KOPT-K1 (cell line): ENCODE measurements around the gene TMEM209.
"Not testable (repeated sequence)": the region's sequence is repeated elsewhere in the genome, so short reads cannot be mapped to it uniquely, and the experiment has no call there.

ENCODE experiments used
- H3K27ac ChIP-seq: fragments of 200-600 bp; sonication (generic); 2 replicates; pipeline ENCODE4 v1.5.1; 2016; ENCODE audit warnings: antibody characterized with exemption, mild to moderate bottlenecking, low read depth, low read length; ENCODE audit not compliant: poor library complexity, severe bottlenecking
- H3K36me3 ChIP-seq: fragments of 200-600 bp; sonication (generic); 2 replicates; pipeline ENCODE4 v1.5.1; 2017; ENCODE audit warnings: antibody characterized with exemption, mild to moderate bottlenecking, low read length, moderate library complexity; ENCODE audit not compliant: insufficient read depth
- H3K9me3 ChIP-seq: fragments of 200-600 bp; sonication (generic); 2 replicates; pipeline ENCODE4 v1.5.1; 2017; ENCODE audit warnings: antibody characterized with exemption, low read length, mild to moderate bottlenecking; ENCODE audit not compliant: insufficient read depth, poor library complexity, severe bottlenecking

Gene TMEM209

GRCh38 chr7:130157700-130158099, 47.5 kb downstream of the TMEM209 start:
- H3K9me3 ChIP-seq, result peaks cover 1% of the 10 kb centered on the region
- H3K36me3 ChIP-seq, result peaks cover 35% of the 10 kb centered on the region
- no peak overlapping the region for H3K27ac ChIP-seq

DNA sequence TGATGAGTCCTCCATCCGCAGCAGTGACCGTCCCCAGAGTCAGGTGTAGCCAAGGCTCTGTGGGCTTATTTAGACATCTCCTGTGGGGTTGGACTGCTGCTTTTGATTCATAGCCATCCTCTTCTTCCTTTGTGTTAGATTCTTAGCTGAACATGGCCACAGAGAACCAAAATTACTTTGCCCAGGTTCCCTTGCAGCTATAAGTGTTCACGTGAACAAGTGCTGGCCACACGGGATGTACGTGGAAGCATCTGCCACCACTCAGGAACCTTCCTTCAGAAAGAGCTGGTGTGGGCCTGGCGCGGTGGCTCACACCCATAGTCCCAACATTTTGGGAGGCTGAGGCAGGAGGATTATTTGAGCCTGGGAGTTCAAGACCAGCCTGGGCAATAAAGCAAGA, 49.1 kb downstream of the TMEM209 start:
- peaks cover 20% of the 10 kb centered on the region for H3K36me3 ChIP-seq
- H3K27ac ChIP-seq, result no peak overlapping the region

DNA sequence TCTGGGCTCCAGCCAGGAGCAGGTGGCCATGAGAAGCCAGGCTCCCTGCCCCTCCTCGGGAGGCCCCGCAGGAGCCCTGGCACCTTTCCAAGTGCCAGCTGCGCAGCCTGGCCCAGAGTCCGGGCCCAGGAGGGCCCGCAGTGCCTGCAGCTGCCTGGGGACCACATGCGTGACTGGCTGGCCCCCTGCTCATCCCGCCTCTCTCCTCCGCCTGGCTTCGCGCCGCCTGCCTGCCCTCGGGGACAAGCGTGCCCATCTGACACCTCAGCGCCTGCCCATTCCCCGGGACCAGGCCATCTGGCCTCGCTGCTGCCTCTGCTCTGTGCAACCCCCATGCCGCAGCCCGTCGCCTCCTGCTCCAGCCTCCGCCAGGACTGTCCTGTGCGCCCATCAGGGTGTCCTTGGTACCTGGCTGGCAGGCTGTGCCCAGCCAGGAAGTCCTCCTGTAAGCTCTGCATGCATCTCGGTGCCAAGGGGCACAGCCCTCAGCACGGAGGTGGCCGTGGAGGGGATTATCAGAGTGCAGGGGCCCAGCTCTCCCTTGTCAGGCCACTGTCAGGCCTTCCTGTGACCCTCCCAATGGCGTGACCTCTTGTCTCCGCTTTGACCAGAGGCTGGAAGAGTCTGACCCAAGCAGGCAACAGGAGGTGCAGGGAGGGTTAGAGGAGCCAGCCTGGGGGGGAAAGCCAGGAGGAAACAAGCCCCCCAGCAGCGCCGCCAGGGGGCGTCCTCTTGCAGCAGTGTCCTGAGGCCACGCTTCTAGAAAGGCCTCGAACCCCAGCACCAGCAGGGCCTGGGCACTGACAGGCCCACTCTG, 50.5 kb downstream of the TMEM209 start:
- Histone ChIP-seq H3K36me3 (peaks cover 5% of the 10 kb centered on the region), H3K9me3 (peaks cover 12% of the 10 kb centered on the region), H3K27ac (no peak overlapping the region)

More for the DNA sequence above, 49.1 kb downstream of the TMEM209 start:
- H3K9me3 ChIP-seq, result peaks cover 12% of the 10 kb centered on the region

GRCh38 chr7:130154131-130154500, 51.1 kb downstream of the TMEM209 start:
- H3K27ac ChIP-seq, result no peak overlapping the region
- no peaks in the 10 kb centered on the region for H3K36me3 ChIP-seq
- H3K9me3 ChIP-seq, result peaks cover 12% of the 10 kb centered on the region

GRCh38 chr7:130153211-130153908, 51.8 kb downstream of the TMEM209 start:
- no peak overlapping the region for H3K27ac ChIP-seq

GRCh38 chr7:130152493-130153210, 52.6 kb downstream of the TMEM209 start:
- Histone ChIP-seq H3K27ac (no peak overlapping the region), H3K9me3 (peaks cover 12% of the 10 kb centered on the region)

More at GRCh38 chr7:130153211-130153908, 51.8 kb downstream of the TMEM209 start:
- Histone ChIP-seq H3K9me3 (peaks cover 12% of the 10 kb centered on the region), H3K36me3 (no peaks in the 10 kb centered on the region)

DNA sequence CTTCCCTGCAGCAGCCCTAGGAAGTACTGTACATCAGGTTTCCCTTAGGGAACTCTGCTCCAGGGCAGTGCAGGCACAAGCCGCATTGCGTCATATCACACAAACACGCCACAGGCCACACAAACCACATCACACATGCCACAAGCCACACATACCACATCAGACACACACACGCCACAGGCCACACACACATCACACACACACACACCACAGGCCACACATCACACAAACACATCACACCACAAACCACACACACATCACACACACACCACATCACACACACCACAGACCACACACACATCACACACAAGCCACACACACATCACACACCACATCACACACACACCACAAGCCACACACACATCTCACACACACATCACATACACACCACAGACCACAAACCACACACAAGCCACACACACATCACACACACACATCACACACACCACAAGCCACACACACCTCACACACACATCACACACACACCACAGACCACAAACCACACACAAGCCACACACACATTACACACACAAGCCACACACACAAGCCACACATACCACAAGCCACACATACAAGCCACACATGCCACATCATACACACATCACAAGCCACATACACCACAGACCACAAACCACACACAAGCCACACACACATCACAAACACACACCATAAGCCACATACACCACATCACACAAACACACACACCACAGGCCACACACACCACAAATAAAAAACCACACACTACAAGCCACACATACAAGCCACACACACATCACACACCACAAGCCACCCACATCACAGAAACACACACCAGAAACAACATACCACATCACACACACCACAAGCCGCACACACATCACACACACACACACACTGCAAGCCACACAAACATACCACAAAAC, 53.4 kb downstream of the TMEM209 start:
- H3K36me3 ChIP-seq, result no peaks in the 10 kb centered on the region
- no peak overlapping the region for H3K27ac ChIP-seq
- peaks cover 12% of the 10 kb centered on the region for H3K9me3 ChIP-seq

More at GRCh38 chr7:130152493-130153210, 52.6 kb downstream of the TMEM209 start:
- no peaks in the 10 kb centered on the region for H3K36me3 ChIP-seq

GRCh38 chr7:130150587-130150986, 54.6 kb downstream of the TMEM209 start:
- H3K27ac ChIP-seq, result no peak overlapping the region
- peaks cover 12% of the 10 kb centered on the region for H3K9me3 ChIP-seq
- H3K36me3 ChIP-seq, result no peaks in the 10 kb centered on the region

DNA sequence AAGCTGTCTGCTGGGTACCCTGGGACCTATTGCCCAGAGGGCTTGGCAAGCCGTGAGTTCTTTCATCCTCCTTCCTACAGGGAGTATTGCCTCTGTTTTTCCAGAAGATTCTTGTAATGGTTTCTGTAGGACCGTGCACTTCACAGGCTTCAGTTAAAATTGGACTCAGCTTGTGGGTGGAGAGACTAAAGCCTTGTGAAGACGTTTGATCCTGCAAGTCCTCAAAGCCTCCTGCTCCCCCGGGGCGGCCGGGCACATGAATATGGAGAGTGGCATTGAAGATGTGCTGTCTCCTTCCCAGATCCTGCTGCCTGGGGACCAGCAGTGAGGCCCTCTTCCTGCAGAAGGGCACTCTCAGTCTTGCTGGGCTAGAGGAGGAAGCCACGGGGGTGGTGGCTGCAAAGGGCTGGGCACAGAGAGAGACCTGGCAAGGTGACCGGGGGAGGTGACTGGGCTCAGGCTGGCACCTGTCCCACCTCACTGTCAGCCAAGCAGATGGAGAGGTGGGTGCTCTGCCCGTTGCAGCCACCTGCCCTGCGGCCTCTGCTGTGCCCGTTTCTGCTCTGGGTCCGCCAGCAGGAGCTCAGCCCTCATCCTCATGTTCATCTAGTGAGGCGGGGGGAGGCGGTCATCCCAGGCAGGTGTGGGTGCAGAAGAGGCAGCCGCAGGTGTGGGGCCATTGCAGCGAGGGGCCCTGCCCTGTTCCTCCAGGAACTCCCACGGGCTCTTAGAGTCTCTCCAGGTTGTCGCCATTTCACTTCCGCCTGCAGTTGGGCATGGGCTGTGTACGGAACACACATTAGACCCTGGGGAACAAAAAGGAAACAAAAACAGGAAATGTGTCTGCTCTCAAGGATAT, 55.7 kb downstream of the TMEM209 start:
- peaks cover 12% of the 10 kb centered on the region for H3K9me3 ChIP-seq
- no peaks in the 10 kb centered on the region for H3K36me3 ChIP-seq
- H3K27ac ChIP-seq, result no peak overlapping the region

- Histone ChIP-seq H3K36me3 (no peaks in the 10 kb centered on the region), H3K9me3 (peaks cover 12% of the 10 kb centered on the region), H3K27ac (no peak overlapping the region)
These were observed 56.6 kb downstream of the TMEM209 start for GRCh38 chr7:130148561-130148960.

DNA sequence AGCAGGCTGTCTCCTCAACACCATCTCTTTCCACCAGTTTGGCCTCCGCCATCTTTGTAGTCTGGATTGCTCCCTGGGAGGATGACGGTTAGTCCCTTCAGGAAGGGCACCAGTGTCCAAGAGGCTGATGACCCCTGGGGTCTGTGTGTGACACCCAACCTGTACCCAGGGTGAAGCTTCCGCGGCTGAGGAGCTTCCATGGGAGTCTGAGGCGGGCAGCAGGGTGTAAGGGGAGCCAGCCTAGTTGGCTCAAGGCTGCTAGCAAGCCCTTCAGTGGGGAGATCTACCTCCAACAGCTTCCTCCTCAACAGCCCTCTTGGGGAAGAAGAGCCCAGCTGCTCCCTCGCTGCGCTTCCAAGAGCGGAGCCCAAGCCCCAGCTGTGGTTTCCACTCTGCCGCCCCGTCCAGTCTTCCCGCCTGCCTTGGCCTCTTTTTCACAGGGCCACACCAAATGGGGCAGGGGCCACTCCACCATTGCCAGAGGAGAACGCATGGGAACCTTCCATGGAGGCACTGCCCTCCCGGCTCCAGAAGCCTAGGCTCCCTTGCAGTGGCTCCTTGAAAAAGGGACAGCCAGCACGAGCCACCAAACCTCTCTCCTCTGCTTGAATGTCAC, 57.4 kb downstream of the TMEM209 start:
- Histone ChIP-seq H3K27ac (no peak overlapping the region), H3K9me3 (peaks cover 12% of the 10 kb centered on the region), H3K36me3 (no peaks in the 10 kb centered on the region)

GRCh38 chr7:130146693-130147405, 58.4 kb downstream of the TMEM209 start:
- H3K36me3 ChIP-seq, result no peaks in the 10 kb centered on the region
- peaks cover 3% of the 10 kb centered on the region for H3K9me3 ChIP-seq
- H3K27ac ChIP-seq, result no peak overlapping the region

DNA sequence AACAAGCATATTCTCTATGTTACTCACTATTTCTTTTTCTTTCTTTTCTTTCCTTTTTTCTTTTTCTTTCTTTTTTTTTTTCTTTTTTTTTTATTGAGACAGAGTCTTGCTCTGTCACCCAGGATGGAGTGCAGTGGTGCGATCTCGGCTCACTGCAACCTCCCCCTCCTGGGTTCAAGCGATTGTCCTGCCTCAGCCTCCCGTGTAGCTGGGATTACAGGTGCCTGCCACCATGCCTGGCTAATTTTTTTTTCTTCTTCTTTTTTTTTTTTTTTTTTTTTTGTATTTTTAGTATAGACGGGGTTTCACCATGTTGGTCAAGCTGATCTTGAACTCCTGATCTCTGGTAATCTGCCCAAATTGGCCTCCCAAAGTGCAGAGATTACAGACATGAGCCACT, 59.1 kb downstream of the TMEM209 start:
- not testable (repeated sequence) for H3K27ac ChIP-seq

More for the DNA sequence above, 59.1 kb downstream of the TMEM209 start:
- H3K9me3 ChIP-seq, H3K36me3 ChIP-seq: not testable (repeated sequence)
